CD4-positive, alpha-beta T cell treated with Interferon gamma for 1 hour (primary cell): Measurements from ENCODE around the gene RINL.
"Not testable (repeated sequence)": the region's sequence is repeated elsewhere in the genome, so short reads cannot be mapped to it uniquely, and the experiment has no call there.

Experiments
- DNase-seq: peaks from one replicate; pipeline ENCODE4 v3.0.0-alpha.2; 2020

RINL gene

DNA sequence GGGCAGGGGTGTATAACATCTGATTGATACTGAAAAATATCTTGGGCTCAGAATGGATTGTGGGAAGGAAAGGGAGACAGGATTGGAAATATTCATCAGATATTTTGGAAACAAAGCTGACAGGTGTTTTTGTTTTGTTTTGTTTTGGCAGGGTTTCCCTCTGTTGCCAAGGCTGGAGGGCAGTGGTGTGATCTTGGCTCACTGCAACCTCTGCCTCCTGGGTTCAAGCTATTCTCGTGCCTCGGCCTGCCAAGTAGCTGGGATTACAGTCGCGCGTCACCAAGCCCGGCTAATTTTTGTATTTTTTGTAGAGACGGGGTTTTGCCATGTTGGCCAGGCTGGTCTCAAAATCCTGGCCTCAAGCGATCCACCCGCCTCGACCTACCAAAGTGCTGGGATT, 4.7 kb downstream of the RINL start:
- not testable (repeated sequence) for DNase-seq

DNA sequence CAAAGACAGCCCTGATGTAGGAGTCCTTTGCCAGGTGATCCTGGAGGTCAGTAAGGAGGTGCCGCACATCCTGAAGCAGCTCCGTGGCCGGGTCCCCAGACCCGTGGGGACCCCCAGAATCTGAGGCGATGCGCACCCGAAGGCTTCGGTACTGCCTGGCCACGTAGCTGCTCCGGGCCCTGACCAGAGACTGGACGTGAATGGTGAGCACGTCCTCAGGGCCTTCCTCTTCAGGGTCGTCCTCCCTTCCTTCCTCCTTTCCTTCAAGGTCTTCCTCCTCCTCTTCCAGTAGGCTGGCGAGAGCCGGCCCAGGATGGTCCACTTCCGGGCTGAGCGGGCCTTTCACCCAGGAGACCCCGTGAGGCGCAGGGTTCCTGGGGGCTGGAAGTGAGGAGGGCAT, 7.5 kb downstream of the RINL start:
- no peak for DNase-seq

DNA sequence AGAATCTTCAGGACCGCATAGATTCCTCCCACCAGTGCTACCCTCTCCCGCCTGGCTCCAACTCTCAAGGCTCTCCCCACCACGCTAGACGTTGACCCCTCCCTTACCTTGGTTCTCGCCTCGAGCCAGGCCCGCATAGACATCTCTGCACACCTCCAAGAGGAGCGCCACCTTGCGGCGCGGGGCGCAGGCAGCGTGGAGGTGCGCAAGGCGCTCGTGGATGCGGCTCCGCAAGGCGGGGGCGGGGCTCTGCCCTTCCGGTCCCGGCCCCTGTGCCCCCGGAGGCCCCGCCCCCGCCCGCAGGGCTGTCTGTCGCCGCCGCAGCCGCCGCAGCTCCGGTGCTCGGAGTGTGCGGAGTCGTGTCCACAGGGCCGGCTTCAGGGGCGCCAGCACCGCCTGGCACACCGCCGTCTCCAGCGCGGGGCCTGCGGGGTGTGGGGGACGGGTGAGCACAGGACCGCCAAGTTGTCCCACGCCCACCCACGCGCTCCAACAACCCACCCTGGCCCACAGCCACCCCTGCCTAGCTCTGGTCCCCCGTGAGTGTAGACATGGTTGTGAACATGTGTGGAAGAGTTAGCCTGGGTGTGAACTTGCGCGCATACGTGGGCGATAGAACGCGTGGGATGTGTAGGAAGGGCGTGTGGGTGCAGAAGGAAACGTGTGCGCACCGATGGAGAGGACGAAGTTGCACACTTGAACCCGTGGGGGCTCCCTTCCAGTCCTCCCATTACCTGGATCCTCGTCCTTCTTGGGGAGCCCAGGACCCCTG, 8.1 kb downstream of the RINL start:
- DNase-seq = peak; percentile 95

DNA sequence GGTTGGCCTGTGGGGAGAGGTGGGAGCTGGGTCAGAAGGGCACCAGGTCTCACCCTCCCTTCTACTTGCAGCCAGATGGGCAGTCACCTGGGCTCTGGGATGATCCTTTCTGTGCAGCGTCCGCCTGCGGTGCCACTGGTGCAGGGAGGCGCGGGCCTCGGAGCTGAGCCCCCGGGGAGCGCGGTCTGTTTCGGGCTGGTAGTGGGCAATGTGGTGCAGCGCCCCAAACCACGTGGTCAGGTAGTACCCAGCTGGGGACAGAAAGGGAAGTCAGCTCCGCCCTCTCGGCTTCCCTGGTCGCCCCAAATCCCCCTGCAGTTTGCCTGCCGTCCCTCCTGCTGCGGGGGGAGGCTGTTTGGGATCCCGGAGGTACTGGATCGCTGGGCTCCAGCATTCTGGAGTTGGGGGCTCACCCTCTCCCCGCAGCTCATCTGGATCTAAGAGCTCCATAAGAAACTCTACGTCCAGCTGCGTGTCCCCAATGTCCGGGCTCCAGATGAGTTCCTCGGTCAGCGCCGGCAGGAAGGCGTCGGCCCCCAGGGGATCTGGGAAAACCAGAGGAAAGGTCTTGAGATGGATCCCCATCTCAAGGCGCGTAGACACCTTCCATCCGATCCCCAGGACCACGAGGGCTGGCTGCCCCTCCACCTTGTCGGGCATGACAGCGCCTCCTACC, 8.8 kb downstream of the RINL start:
- DNase-seq = peak; percentile 37

DNA sequence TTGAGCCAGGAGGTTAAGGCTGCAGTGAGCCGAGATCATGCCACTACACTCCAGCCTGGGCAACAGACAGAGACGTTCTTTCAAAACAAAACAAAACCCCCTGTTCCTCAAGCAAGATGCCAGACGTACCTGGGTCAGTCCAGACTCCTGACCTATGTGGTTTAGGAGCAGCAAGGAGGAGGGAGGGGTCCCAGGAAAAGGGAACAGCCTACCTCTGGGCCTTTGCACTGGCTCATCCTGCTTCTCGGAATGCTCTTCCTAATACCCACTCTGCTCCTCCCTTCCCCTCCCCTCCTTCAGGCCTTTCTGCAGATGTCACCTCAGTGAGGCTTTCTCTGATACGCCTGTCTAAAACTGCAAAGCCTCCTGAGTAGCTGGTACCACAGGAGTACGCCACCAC, 9.5 kb downstream of the RINL start:
- DNase-seq = no peak

DNA sequence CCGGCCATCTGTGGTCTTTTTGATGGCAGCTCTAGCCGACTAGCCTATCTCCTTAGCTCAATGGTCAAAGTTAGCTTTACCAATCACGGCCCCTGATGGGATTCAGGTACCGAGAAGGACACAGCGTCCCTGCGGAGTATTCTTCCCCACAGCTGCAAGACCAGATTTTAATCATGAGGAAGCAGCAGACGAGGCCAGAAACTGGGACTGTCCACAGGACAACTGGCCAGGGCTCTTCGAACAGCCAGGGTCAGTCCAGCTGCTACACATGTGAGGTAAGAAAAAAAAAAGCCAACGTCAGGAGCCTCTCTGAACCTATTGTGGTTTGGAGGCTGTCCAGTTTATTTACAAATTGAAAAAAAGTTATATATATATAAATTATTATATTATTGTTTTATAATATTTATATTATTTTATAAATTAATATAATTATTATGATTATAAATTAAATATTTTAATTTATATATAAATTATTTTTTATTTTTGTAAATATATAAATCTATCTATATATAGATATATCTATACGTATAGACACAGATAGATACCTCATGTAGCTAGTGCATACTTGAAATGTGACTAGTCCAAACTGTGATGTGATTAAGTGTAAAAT, 10.8 kb downstream of the RINL start:
- DNase-seq = no peak

DNA sequence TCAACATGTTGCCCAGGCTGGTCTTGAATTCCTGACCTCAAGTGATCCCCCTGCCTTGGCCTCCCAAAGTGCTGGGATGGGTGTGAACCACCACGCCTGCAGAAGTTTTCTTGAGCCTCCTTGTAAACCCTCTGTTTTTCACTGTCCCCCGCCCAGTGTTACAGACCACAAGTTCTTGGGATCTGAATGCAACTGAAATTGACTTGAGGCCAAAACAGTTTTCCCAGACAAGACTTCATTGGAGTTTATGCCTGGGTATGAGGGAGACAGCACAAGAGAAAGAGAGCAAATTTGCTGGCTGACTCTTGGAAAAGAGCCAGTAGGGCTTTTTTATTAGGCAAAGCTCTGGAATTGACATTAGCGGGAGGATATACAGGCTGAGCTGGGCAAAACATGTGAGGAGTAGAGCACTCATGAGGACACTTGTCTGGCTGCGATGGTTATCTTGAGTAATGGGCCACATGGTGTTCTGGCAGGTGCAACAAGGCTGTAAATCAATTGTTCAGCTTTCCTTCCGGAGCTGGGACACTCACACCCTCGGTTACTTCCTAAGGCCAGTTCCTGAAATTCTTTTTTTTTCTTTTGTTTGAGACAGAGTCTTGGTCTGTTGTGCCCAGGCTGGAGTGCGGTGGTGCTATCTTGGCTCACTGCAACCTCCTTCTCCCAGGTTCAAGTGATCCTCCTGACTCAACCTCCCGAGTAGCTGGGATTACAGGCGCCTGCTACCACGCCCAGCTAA, 15.6 kb downstream of the RINL start:
- DNase-seq = no peak

DNA sequence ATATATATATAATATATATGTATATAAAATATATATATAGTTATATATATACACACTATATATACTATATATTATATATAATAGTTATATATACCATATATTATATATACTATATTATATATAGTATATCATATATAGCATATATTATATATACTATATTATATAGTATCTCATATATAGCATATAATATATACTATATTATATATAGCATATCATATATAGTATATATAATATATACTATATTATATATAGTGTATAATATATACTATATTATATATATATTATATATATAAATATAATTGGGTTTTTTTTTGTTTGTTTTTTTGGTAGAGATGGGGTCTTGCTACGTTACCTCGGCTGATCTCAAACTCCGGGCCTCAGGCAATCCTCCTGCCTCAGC, 16.7 kb downstream of the RINL start:
- no peak for DNase-seq

DNA sequence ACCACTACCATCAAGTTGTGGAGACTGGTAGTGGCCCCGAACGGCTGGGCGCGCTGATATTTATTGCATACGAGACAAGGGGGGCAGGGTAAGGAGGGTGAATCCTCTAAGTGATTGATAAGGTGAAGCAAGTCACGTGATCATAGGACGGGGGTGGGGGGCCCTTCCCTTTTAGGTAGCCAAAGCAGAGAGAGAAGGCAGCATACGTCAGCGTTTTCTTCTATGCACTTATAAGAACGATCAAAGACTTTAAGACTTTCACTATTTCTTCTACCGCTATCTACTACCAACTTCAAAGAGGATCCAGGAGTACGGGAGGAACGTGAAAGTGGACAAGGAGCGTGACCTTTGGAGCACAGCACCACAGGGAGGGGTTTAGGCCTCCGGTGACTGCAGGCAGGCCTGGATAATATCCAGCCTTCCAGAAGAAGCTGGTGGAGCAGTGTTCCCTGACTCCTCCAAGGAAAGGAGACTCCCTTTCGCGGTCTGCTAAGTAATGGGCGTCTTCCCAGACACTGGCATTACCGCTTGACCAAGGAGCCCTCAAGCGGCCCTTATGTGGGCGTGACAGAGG, 18.4 kb downstream of the RINL start:
- not testable (repeated sequence) for DNase-seq

DNA sequence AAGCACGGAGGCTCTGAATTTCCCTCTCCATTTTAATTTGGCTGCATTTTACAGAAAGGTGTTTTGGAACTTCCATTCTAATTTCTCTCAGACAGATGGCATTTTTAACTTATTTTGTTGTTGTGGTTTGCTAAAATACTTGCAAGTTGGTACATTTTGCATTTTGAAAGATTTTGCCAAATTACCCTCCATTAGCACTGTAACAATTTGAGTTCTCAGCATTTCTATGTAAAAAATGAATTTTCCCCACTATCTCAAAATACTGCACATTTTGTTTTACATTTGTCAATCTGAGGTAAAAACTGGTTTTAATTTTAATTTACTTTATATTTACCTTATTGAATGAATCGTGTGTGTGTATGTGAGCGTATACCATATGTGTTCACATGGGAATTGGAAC, 21.3 kb downstream of the RINL start:
- DNase-seq = no peak

DNA sequence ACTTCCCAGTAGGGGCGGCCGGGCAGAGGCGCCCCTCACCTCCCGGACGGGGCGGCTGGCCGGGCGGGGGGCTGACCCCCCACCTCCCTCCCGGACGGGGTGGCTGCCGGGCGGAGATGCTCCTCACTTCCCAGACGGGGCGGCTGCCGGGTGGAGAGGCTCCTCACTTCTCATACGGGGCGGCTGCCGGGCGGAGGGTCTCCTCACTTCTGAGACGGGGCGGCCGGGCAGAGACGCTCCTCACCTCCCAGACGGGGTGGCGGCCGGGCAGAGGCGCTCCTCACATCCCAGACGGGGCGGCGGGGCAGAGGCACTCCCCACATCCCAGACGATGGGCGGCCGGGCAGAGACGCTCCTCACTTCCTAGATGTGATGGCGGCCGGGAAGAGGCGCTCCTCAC, 22.3 kb downstream of the RINL start:
- DNase-seq = not testable (repeated sequence)

DNA sequence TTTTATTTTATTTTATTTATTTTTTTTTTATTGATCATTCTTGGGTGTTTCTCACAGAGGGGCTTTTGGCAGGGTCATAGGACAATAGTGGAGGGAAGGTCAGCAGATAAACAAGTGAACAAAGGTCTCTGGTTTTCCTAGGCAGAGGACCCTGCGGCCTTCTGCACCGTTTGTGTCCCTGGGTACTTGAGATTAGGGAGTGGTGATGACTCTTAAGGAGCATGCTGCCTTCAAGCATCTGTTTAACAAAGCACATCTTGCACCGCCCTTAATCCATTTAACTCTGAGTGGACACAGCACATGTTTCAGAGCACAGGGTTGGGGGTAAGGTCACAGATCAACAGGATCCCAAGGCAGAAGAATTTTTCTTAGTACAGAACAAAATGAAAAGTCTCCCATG, 23.1 kb downstream of the RINL start:
- DNase-seq = not testable (repeated sequence)

DNA sequence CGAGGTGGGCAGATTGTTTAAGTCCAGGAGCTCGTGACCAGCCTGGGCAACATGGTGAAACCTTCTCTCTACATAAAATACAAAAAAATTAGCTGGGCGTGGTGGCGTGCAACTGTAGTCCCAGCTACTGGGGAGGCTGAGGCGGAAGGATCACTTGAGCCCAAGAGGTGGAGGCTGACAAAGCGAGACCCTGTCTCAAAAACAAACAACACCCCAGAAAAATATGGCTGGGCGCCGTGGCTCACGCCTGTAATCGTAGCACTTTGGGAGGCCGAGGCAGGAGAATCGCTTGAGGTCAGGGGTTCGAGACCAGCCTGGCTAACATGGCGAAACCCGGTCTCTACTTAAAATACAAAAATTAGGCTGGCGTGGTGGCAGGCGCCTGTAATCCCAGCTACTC, 24.9 kb downstream of the RINL start:
- DNase-seq = no peak

DNA sequence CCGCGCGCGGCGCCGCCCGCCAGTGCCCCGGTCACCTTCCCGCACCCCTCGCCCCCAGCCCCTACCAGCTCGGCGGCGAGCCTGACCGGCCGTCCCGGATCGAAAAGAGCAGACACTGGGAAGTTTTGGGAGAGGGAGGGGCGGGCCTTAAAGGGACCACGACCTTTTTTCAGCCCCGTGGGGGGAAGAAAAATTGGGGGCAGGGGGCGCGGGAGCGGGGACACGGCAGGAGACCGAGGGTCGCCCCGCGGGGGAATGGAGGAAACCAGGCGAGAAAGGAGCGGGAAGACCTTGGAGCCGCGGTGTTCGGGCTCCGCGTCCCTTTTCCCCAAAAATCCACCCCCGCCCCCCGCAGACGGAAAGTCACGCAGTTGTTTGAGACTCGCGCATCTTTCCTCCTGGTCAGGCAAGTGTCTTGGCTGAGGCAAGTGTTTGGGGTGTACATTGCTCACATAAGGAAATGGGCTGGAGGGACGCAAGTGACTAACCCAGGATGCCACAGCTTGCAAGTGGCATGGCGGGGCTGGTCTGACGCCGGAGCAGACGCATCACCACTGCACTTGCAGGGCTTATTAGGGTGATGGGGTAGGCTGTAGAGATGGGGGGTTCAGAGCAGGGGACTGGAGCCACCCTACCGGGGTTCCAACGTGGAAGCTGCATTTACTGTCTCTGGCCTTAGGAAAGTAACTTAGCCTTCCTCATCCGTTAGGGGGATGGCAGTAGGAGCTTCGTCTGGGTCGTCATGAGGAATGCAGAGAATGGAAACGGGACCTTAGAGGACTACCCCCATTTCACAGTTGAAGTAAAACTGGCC, 25.6 kb downstream of the RINL start:
- peak; percentile 74 for DNase-seq

DNA sequence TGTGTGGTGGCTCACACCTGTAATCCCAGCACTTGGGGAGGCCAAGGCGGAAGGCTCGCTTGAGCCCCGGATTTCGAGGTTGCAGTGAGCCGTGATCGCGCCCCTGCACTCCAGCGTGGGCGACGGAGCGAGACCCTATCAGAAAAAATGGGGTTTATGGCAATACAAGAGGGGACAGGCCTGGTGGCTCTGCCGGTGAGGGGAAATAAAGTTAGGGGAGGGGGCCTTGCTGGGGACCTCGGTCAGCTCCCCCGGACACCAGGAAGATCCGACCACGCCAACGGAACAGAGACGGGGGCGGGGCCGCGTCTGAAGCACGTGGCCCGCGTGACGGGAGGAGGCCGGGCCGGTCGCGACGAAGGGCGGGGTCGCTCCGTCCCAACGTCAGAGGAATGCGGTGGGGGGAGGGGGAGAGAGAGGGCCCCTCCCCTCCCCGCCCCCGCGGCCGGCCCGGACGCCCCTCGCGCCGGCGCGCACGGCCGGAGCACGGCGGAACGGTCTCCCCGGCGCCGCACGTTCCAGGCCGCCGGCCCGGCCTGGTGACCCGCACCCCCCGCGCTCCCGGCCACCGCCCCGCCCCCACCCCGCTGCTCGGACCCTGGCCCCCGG, 26.3 kb downstream of the RINL start:
- DNase-seq = peak; percentile 90

DNA sequence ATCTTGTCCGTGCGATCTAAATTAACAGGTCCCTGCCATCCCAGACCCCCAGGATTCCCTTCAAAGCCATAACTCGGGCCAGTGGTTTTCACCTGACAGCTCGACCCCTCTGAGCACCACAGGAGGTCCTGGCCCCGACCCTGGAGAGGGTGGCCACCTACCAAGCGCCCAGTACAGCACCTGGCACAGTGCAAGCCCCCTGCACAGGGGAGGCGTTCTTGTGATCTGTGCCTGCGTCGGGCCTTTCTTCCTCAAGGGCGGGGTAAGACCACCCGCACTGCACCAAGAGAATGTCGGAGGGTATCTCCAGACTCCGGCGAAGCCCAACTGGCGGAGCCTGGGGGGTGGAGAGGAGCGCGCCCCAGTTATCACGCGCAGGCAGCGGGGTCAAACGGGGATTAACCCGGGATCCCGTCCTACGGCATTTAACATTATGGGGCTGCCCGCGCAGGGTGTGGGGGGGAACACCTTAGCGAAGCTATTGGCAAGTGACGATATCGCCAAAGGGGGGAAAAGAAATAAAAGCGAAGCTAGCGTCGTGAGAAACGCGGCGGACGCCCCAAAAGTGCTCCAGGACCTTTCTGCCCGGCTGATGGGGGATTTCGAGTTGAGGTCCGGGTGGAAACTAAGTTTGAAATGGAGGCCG, 27.0 kb downstream of the RINL start:
- peak; percentile 48 for DNase-seq

DNA sequence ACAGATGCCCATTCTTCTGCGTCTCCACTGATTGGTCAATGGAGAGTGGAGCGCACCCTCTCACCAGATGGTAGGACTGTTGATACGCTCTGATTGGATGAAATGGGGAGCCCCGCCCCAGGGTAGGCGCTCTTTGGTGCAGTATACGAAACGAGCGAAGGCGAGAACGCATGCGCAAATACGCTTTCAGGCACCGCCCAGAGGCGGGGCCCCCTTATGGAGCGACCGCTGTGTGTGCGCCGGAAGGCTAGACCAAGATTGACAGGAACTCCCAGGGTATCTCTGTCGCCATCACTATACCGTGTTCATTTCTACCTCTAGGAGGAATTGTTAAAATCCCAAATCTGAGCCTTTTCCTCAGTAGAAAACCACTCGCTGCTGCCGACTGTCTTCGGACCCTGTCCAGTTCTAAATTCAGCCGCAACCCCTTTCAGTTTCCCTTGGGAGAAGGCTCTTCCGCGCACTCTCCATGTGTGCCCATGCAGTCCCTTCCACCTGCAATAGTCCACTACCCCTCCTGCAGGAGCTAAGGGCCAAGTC, 27.6 kb downstream of the RINL start:
- DNase-seq = no peak

DNA sequence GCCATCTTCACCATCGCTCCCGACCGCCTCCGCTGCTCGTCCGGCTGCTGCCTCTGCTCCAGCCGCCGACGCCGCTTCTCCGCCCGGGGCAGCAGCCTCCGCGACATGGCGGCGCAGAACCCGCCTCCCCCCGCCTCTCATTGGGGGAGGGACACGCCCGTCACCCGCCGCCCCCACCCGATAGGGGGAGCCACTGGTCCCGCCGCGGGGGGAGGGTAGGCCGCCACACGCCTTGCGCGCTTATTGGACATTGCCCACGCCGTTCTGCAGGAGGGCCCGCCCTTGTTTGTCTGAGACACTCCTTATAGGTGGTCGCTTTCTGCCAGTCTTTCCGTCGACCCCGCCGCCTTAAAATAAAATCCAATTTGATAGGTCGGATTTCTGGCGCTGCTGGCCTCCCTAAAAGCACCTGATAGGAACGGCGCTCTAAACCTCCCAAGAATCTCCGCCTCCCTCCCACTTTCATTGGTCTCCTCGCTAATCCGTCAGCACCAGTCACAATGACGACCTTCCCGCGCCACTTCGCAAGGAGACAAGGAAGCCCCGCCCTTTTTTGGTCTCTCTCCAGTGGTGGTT, 28.1 kb downstream of the RINL start, which contains the start of gene HNRNPL:
Gene HNRNPL (minus strand): TSS at position 127 of the 576 bp plus-strand sequence. CDS start 20 bp downstream, at position 107.
- DNase-seq = peak; percentile 100

DNA sequence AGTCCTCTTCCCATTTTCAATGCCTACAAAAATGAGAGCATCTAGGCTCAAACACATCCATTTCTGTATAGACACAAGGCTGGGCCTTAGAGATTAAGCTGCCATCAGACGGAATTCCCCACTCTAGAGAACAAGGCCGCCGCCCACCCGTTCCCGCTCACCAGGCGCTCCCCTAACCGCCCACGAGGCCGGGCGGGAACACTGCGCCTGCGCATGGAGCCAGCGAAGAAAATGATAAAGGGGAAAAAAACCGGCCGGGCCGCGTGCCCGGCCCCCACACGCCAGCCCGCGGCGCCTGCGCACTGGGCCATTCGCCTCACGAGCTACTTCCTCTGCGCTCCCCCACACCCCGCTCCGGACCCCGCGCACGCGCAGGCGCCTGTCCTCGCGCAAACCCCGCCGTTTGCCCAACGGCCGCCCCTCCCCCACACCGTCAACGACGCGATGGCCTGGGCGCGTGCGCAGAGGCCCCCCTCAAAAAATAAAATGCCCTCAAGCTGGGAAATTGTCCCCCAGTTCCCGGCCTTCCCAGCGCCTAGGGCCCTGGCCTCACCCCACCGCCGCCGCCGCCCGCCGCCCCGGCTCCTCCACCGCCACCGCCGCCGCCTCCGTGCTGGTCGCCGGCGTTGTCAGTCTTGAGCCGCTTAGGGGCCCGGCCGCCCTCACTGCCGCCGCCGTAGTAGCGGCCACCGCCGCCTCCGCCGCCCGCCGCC, 28.8 kb downstream of the RINL start:
- peak; percentile 98 for DNase-seq
